Left lung (tissue), 10 donors: ENCODE results near the gene SPATA17. TPM values are rescaled to one million over a fixed set of nuclear protein-coding genes. Genes with fewer than 3 reads are reported as not detected.

ENCODE experiments used
- ATAC-seq: fragments of 200-7000 bp; cut with Tn5 transposase; one replicate; pipeline ENCODE4 v1.9.1; 2020; ENCODE audit warnings: moderate library complexity
- DNase-seq, 4 donors: peaks; one replicate each; pipeline ENCODE4 v3.0.0-alpha.2; 2013 to 2020
- H3K27ac ChIP-seq, 2 donors: fragments of 200-600 bp; sonication (generic) in 1 of 2; one replicate each; pipeline versions ENCODE4 v1.5.0 to v1.8.0; 2020 to 2021
- H3K27me3 ChIP-seq, 2 donors: fragments of 200-600 bp; sonication (generic) in 1 of 2; one replicate each; pipeline versions ENCODE4 v1.5.0 to v1.8.0; 2020 to 2021
- H3K36me3 ChIP-seq, 2 donors: fragments of 200-600 bp; sonication (generic) in 1 of 2; one replicate each; pipeline versions ENCODE4 v1.5.0 to v1.8.0; 2020 to 2021
- H3K4me1 ChIP-seq, 2 donors: fragments of 200-600 bp; one replicate each; pipeline ENCODE4 v1.8.0; 2021
- H3K4me3 ChIP-seq, 2 donors: fragments of 200-600 bp; sonication (generic) in 1 of 2; one replicate each; pipeline versions ENCODE4 v1.5.0 to v1.8.0; 2020 to 2021; ENCODE audit warnings: mild to moderate bottlenecking in 1 of 2
- H3K9me3 ChIP-seq, 2 donors: fragments of 200-600 bp; sonication (generic) in 1 of 2; one replicate each; pipeline versions ENCODE4 v1.5.0 to v1.8.0; 2020 to 2021
- intact Hi-C, 2 donors: fragments of 100-400 bp; cut with DNase I; formaldehyde crosslinking; loops; one replicate each; pipeline versions ENCODE4 v1.11.2 to v1.14.2; 2022
- polyA plus RNA-seq, 6 donors: library from polyadenylated mRNA; unstranded; fragments of 120-200 nt; gene quantifications; one replicate each; pipeline ENCODE4 v1.2.1, GENCODE V29; 2013; ENCODE audit not compliant: insufficient read length in 6 of 6
- total RNA-seq, 2 donors: library from RNA; stranded (reverse); fragmentation: NEBNext Ultra II Directional; extraction: Animal tissue kit (Norgen Biotek cat#: 25700); gene quantifications; one replicate each; pipeline ENCODE4 v1.2.1, GENCODE V29; 2021
- TF ChIP-seq, protein P1 (sequence below), 2 donors: fragments of 200-600 bp; sonication (generic) in 1 of 2; IDR thresholded peaks; one replicate each; pipeline versions ENCODE4 v1.5.0 to v1.8.0; 2021; ENCODE audit warnings: antibody characterized with exemption in 2 of 2
- donor health status: DM: no; HTN: yes; CAD: no.
- donor health status: DM: no; HTN: no; CAD: no.

SPATA17 gene
- total and polyA plus RNA-seq, 8 donors = 1.8 to 8.8 (median 6.4) TPM

DNA sequence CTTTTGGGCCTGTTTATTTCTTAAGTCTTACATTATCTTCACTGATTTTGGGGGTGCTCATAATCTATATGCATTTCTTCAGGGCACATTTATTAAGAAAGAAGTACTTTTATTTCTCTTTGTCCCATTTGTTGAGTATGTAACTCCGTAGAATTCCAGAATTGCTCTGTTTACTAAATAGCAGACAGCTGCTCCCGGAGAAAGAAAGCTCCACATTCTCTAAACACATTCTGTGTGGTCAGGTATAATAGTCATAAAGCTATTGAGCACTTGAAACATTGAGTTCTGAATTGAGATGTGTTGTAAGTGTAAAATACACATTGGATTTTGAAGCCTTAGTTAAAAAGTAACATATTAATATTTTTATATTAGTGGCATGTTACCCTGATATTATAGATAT lies 206.5 kb downstream of the SPATA17 start:
- Histone ChIP-seq H3K4me3 (no peak overlapping the region), H3K4me1 (no peaks in the 10 kb centered on the region), H3K9me3 (no peaks in the 10 kb centered on the region), H3K27me3 (no peaks in the 10 kb centered on the region), H3K36me3 (no peaks in the 10 kb centered on the region), H3K27ac (no peak overlapping the region)
- ATAC-seq (no peak), DNase-seq (peak in 1 of 4 donors; percentile 13)
- intact Hi-C loops = no loop called here
- TF ChIP-seq, protein P1, sequence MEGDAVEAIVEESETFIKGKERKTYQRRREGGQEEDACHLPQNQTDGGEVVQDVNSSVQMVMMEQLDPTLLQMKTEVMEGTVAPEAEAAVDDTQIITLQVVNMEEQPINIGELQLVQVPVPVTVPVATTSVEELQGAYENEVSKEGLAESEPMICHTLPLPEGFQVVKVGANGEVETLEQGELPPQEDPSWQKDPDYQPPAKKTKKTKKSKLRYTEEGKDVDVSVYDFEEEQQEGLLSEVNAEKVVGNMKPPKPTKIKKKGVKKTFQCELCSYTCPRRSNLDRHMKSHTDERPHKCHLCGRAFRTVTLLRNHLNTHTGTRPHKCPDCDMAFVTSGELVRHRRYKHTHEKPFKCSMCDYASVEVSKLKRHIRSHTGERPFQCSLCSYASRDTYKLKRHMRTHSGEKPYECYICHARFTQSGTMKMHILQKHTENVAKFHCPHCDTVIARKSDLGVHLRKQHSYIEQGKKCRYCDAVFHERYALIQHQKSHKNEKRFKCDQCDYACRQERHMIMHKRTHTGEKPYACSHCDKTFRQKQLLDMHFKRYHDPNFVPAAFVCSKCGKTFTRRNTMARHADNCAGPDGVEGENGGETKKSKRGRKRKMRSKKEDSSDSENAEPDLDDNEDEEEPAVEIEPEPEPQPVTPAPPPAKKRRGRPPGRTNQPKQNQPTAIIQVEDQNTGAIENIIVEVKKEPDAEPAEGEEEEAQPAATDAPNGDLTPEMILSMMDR (IDR thresholded peaks at IDR 0.05) = no peak

DNA sequence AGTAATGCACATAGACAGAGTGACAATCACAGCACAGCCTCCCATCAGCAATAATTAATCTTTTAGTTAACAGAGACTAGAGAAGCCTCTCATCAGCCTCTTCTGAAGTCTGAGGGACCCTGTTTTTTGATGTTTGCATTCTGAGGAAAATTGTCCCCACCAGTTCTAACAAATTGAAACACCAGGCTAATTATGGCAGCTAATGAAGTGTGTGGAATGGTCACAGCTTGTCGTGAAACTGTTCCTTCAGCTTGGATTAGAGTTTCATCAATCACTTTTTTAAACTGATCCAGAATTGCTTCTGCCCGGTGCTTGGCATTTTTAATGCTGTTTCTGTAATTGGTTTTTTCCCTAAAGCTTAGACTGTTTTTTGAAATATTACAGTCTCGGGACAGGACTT lies 208.0 kb downstream of the SPATA17 start:
- no peaks in the 10 kb centered on the region for H3K4me1 ChIP-seq
- H3K4me3 ChIP-seq = no peak overlapping the region
- ATAC-seq = no peak
- H3K27ac ChIP-seq = no peak overlapping the region
- intact Hi-C loops = no loop called here
- DNase-seq = no peak
- H3K9me3 ChIP-seq = no peaks in the 10 kb centered on the region
- TF ChIP-seq, protein P1 (IDR thresholded peaks at IDR 0.05) = no peak
- H3K36me3 ChIP-seq = no peaks in the 10 kb centered on the region
- H3K27me3 ChIP-seq = no peaks in the 10 kb centered on the region

DNA sequence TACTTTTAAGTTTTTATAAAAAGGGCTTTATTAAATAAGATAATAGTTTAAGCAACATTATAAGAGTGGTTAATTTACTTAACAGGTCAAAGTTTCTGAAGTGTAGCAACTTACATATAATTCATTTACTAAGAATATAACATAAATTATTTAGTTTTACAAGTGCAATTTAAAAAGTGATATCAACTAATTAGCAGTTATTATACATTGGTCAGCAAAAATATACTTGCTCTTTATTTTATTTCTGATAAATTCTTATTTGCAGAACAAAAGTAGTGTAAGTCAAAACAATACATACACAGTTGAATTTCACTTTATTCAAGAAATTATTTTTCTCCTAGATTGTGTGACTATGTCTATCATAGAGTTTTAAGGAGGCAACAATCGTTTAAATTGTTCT lies 215.6 kb downstream of the SPATA17 start:
- DNase-seq (no peak), ATAC-seq (no peak)
- no peaks in the 10 kb centered on the region for H3K9me3 ChIP-seq
- intact Hi-C loops = no loop called here
- H3K4me3 ChIP-seq = no peak overlapping the region
- no peaks in the 10 kb centered on the region for H3K36me3 ChIP-seq
- no peak overlapping the region for H3K27ac ChIP-seq
- H3K4me1 ChIP-seq = no peaks in the 10 kb centered on the region
- H3K27me3 ChIP-seq = no peaks in the 10 kb centered on the region
- TF ChIP-seq, protein P1 (IDR thresholded peaks at IDR 0.05) = no peak

DNA sequence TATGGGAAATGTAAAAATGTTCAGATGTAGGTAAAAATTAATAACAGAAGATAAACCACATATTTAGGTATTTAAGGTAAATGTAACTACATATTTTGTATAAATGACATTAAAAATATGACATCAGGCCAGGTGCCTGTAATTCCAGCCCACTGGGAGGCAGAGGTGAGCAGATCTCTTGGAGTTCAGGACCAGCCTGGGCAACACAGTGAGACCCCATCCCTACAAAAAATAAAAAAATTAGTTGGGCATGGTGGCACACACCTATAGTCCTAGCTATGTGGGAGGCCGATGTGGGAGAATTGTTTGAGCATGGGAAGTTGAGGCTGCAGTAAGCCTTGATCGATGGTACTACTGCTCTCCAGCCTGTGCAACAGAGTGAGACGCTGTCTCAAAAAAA lies 216.5 kb downstream of the SPATA17 start:
- H3K27ac ChIP-seq = no peak overlapping the region
- intact Hi-C loops = no loop called here
- H3K27me3 ChIP-seq = no peaks in the 10 kb centered on the region
- H3K4me1 ChIP-seq = no peaks in the 10 kb centered on the region
- H3K36me3 ChIP-seq = no peaks in the 10 kb centered on the region
- ATAC-seq (no peak), DNase-seq (no peak)
- TF ChIP-seq, protein P1 (IDR thresholded peaks at IDR 0.05) = no peak
- H3K4me3 ChIP-seq = no peak overlapping the region
- no peaks in the 10 kb centered on the region for H3K9me3 ChIP-seq

DNA sequence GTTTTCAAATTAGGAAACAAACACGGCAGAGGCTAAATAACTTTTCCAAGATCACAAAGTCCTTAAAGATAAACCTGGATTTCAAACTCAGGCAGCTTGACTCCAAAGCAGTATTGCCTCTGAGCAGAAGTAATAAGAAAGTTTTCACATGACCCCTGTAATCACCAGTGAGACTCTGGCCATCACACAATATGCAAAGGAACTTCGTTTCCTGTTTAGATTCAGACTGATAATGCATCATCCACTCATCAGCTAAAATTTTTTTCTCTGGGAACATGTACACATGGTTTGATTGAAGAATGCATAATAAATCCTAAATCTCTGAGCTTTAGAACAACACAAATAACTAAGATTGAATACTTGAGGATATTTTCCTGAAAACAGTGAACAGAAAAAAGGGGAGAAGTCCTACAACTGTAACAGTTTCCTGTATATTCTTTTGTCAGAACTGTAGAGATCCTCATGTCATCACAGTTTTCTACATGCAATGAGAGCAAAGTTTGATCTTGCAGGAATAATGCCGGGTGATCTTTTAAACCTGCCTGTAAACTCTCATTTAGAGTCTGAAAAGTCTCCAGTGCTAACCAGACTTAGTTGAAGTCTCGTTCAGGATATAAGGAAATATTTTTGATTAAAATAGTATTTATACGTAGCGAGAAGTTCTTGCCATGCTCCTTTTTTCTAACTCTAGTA lies 225.3 kb downstream of the SPATA17 start:
- H3K4me1 ChIP-seq = peaks cover 0 to 8% of the 10 kb centered on the region in 2 donors
- TF ChIP-seq, protein P1 (IDR thresholded peaks at IDR 0.05) = no peak
- no peak overlapping the region for H3K27ac ChIP-seq
- H3K27me3 ChIP-seq = no peaks in the 10 kb centered on the region
- H3K9me3 ChIP-seq = peaks cover 0 to 7% of the 10 kb centered on the region in 2 donors
- no peaks in the 10 kb centered on the region for H3K36me3 ChIP-seq
- DNase-seq (no peak), ATAC-seq (no peak)
- intact Hi-C loops = no loop called here
- H3K4me3 ChIP-seq = no peak overlapping the region
